Measurements from ENCODE around the gene TMEM236. TPM values are rescaled to one million over a fixed set of nuclear protein-coding genes. Genes with fewer than 3 reads are reported as not detected.

Gene TMEM236
- polyA plus RNA-seq, 1 donor (not counting 4 experiments of a cell fraction or from before 2014, with no cell fraction given), result 0.13 TPM

GRCh38 chr10:17831341-17831740, 79.3 kb downstream of the TMEM236 start:
- no peaks in the 10 kb centered on the region for H3K79me2 ChIP-seq (ENCODE audit: control insufficient read depth, insufficient read depth, low read length)
- no peak overlapping the region for H3K4me3 ChIP-seq (ENCODE audit: control insufficient read depth in 2 of 3, extremely low read depth in 1 of 3, insufficient read depth in 2 of 3, low read depth in 1 of 3, low read length in 3 of 3)
- no peak overlapping the region for H3K9ac ChIP-seq (ENCODE audit: control insufficient read depth, extremely low read depth, insufficient read depth, low read length)
- FAIRE-seq (no peak), DNase-seq (ENCODE audit: low read depth, low spot score) (no peak)
- no peaks in the 10 kb centered on the region for H3K9me1 ChIP-seq (ENCODE audit: control insufficient read depth, extremely low read depth, insufficient read depth, low read length)
- no peaks in the 10 kb centered on the region for H3K9me3 ChIP-seq (ENCODE audit: control insufficient read depth, low read depth, low read length)
- H3K4me2 ChIP-seq (ENCODE audit: control insufficient read depth, extremely low read depth, insufficient read depth, low read depth, low read length), result no peak overlapping the region
- no peaks in the 10 kb centered on the region for H4K20me1 ChIP-seq (ENCODE audit: control insufficient read depth, extremely low read depth, insufficient read depth, low read length)
- no peaks in the 10 kb centered on the region for H3K36me3 ChIP-seq (ENCODE audit: control insufficient read depth in 2 of 2, extremely low read depth in 1 of 2, insufficient read depth in 2 of 2, low read length in 2 of 2)
- dilution Hi-C loops (cut with MboI; ENCODE audit: extremely low pct_ligation_motif_present, low sequenced_read_pairs), result no loop called here
- no peak overlapping the region for H3K27ac ChIP-seq (ENCODE audit: control insufficient read depth, insufficient read depth, low read length)
- H3K4me1 ChIP-seq (ENCODE audit: control insufficient read depth, extremely low read depth, insufficient read depth, low read length), result peaks cover 25% of the 10 kb centered on the region
- H3K27me3 ChIP-seq (ENCODE audit: control insufficient read depth, extremely low read depth, insufficient read depth, low read length), result no peaks in the 10 kb centered on the region
- H2AFZ ChIP-seq (ENCODE audit: control insufficient read depth, low read length), result no peak overlapping the region
- no peak for TF ChIP-seq CTCF (optimal IDR thresholded peaks at IDR 0.05 in 1 of 3, IDR thresholded peaks at IDR 0.05 in 1 of 3, conservative IDR thresholded peaks at IDR 0.05 in 1 of 3; ENCODE audit: extremely low read depth in 1 of 3, insufficient read depth in 2 of 3, low read length in 3 of 3)
- TF ChIP-seq EZH2 (IDR thresholded peaks at IDR 0.05; ENCODE audit: low read length), result no peak

GRCh38 chr10:17831896-17832295, 79.9 kb downstream of the TMEM236 start:
- H3K9ac ChIP-seq (ENCODE audit: control insufficient read depth, extremely low read depth, insufficient read depth, low read length), result no peak overlapping the region
- TF ChIP-seq CTCF (optimal IDR thresholded peaks at IDR 0.05 in 1 of 3, IDR thresholded peaks at IDR 0.05 in 1 of 3, conservative IDR thresholded peaks at IDR 0.05 in 1 of 3; ENCODE audit: extremely low read depth in 1 of 3, insufficient read depth in 2 of 3, low read length in 3 of 3) (no peak), EZH2 (IDR thresholded peaks at IDR 0.05; ENCODE audit: low read length) (no peak)
- no peaks in the 10 kb centered on the region for H3K9me1 ChIP-seq (ENCODE audit: control insufficient read depth, extremely low read depth, insufficient read depth, low read length)
- no peak for FAIRE-seq
- H3K9me3 ChIP-seq (ENCODE audit: control insufficient read depth, low read depth, low read length), result no peaks in the 10 kb centered on the region
- no peaks in the 10 kb centered on the region for H3K36me3 ChIP-seq (ENCODE audit: control insufficient read depth in 2 of 2, extremely low read depth in 1 of 2, insufficient read depth in 2 of 2, low read length in 2 of 2)
- dilution Hi-C loops (cut with MboI; ENCODE audit: extremely low pct_ligation_motif_present, low sequenced_read_pairs), result no loop called here
- H3K27ac ChIP-seq (ENCODE audit: control insufficient read depth, insufficient read depth, low read length), result no peak overlapping the region
- no peak overlapping the region for H3K4me3 ChIP-seq (ENCODE audit: control insufficient read depth in 2 of 3, extremely low read depth in 1 of 3, insufficient read depth in 2 of 3, low read depth in 1 of 3, low read length in 3 of 3)
- no peaks in the 10 kb centered on the region for H3K27me3 ChIP-seq (ENCODE audit: control insufficient read depth, extremely low read depth, insufficient read depth, low read length)
- H4K20me1 ChIP-seq (ENCODE audit: control insufficient read depth, extremely low read depth, insufficient read depth, low read length), result no peaks in the 10 kb centered on the region
- H2AFZ ChIP-seq (ENCODE audit: control insufficient read depth, low read length), result no peak overlapping the region
- no peak overlapping the region for H3K4me2 ChIP-seq (ENCODE audit: control insufficient read depth, extremely low read depth, insufficient read depth, low read depth, low read length)
- DNase-seq (ENCODE audit: low read depth, low spot score), result no peak
- no peaks in the 10 kb centered on the region for H3K79me2 ChIP-seq (ENCODE audit: control insufficient read depth, insufficient read depth, low read length)
- H3K4me1 ChIP-seq (ENCODE audit: control insufficient read depth, extremely low read depth, insufficient read depth, low read length), result peaks cover 29% of the 10 kb centered on the region
